Measurements from ENCODE around the gene RXRA. TPM values are rescaled to one million over a fixed set of nuclear protein-coding genes. Genes with fewer than 3 reads are reported as not detected.

RXRA gene
- total RNA-seq, 1 experiment from 2014 or later, result 31.6 TPM

DNA sequence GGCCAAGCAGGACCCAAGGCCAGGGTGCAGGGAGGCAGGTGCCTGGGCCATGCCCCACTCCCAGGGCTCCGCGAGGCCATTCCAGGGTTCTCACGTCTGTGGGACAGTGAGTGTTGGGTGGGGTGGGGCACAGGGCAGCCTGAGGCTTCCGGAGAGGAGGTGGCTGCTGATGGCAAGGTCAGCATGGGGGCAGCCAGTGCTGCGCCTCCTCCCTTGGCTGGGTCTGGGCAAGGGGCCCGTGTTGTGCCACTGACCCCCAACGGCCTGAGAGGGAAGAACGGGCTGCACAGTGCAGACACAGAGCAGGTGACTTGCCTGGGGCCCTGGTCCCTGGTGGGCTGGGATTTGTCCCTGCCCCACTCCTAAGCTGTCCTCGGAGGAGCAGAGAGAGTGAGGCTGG lies 82.1 kb downstream of the RXRA start:
- ATAC-seq (no peak), DNase-seq (ENCODE audit: low read depth, low spot score) (no peak)
- BruUV-seq (replicated peaks), result no TSS peak
- intact Hi-C loops (cut with micrococcal nuclease; ENCODE audit: unreplicated experiment), result no loop called here
- ChIA-PET CTCF (no interaction called here), POLR2A (no interaction called here)
- Histone ChIP-seq H3K4me3 (ENCODE audit: low read depth in 2 of 2, low read length in 2 of 2) (no peak overlapping the region), H3K27ac (ENCODE audit: low read length) (no peak overlapping the region), H3K27me3 (ENCODE audit: control insufficient read depth, insufficient read depth, low read length) (no peaks in the 10 kb centered on the region), H3K9me3 (ENCODE audit: control insufficient read depth, insufficient read depth, low read depth, low read length) (no peaks in the 10 kb centered on the region), H3K4me1 (ENCODE audit: control insufficient read depth, insufficient read depth, low read length) (peaks cover 23% of the 10 kb centered on the region), H3K36me3 (ENCODE audit: control insufficient read depth, insufficient read depth, low read length) (no peaks in the 10 kb centered on the region)
- TF ChIP-seq TCF7L2 (IDR thresholded peaks at IDR 0.05; ENCODE audit: low read depth, low read length) (no peak), SIN3A (IDR thresholded peaks at IDR 0.05; ENCODE audit: borderline replicate concordance, insufficient read depth, low read depth, low read length) (no peak), POLR2AphosphoS5 (IDR thresholded peaks at IDR 0.05; ENCODE audit: low read depth, low read length) (no peak)
- TF ChIP-seq, protein P1, sequence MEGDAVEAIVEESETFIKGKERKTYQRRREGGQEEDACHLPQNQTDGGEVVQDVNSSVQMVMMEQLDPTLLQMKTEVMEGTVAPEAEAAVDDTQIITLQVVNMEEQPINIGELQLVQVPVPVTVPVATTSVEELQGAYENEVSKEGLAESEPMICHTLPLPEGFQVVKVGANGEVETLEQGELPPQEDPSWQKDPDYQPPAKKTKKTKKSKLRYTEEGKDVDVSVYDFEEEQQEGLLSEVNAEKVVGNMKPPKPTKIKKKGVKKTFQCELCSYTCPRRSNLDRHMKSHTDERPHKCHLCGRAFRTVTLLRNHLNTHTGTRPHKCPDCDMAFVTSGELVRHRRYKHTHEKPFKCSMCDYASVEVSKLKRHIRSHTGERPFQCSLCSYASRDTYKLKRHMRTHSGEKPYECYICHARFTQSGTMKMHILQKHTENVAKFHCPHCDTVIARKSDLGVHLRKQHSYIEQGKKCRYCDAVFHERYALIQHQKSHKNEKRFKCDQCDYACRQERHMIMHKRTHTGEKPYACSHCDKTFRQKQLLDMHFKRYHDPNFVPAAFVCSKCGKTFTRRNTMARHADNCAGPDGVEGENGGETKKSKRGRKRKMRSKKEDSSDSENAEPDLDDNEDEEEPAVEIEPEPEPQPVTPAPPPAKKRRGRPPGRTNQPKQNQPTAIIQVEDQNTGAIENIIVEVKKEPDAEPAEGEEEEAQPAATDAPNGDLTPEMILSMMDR (IDR thresholded peaks at IDR 0.05), result no peak
- TF ChIP-seq, protein P2, sequence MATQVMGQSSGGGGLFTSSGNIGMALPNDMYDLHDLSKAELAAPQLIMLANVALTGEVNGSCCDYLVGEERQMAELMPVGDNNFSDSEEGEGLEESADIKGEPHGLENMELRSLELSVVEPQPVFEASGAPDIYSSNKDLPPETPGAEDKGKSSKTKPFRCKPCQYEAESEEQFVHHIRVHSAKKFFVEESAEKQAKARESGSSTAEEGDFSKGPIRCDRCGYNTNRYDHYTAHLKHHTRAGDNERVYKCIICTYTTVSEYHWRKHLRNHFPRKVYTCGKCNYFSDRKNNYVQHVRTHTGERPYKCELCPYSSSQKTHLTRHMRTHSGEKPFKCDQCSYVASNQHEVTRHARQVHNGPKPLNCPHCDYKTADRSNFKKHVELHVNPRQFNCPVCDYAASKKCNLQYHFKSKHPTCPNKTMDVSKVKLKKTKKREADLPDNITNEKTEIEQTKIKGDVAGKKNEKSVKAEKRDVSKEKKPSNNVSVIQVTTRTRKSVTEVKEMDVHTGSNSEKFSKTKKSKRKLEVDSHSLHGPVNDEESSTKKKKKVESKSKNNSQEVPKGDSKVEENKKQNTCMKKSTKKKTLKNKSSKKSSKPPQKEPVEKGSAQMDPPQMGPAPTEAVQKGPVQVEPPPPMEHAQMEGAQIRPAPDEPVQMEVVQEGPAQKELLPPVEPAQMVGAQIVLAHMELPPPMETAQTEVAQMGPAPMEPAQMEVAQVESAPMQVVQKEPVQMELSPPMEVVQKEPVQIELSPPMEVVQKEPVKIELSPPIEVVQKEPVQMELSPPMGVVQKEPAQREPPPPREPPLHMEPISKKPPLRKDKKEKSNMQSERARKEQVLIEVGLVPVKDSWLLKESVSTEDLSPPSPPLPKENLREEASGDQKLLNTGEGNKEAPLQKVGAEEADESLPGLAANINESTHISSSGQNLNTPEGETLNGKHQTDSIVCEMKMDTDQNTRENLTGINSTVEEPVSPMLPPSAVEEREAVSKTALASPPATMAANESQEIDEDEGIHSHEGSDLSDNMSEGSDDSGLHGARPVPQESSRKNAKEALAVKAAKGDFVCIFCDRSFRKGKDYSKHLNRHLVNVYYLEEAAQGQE (IDR thresholded peaks at IDR 0.05; ENCODE audit: insufficient read depth in 1 of 2, low read depth in 2 of 2, low read length in 1 of 2), result no peak
- in situ Hi-C loops (cut with HindIII; ENCODE audit: low pct_unique_long_range_greater_than_20kb, low sequenced_read_pairs), result no loop called here

DNA sequence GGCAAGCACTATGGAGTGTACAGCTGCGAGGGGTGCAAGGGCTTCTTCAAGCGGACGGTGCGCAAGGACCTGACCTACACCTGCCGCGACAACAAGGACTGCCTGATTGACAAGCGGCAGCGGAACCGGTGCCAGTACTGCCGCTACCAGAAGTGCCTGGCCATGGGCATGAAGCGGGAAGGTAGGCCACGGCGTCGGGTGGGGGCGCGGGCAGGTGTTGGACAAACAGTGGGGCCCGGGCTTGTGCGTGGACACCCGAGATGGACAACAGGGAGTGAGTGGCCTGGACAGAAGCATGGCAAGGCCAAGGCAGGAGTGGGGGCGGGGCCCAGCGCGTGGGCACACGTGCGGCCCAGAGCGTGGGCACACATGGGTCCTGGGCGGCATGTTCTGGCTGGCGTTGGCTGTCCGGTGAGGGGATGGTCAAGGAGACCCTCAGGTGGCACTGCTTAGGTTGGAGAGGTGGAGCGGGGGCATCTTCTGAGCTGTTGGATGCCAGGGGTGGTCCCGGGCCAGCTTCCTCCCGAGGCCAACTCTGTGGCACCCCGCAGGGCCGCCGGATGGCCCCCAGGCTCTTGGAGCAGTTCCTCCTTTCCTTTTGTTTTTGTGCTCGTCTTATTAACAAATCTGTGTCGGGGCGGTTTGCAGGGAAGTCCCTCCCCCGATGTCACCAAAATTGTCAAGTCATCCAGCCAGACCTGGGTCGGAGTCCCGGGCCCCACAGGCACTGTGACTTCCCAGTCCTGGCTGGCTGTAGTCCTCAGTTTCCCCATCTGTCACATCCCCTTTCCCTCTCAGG lies 82.9 kb downstream of the RXRA start:
- BruUV-seq (replicated peaks), result no TSS peak
- TF ChIP-seq TCF7L2 (IDR thresholded peaks at IDR 0.05; ENCODE audit: low read depth, low read length) (no peak), POLR2AphosphoS5 (IDR thresholded peaks at IDR 0.05; ENCODE audit: low read depth, low read length) (no peak), SIN3A (IDR thresholded peaks at IDR 0.05; ENCODE audit: borderline replicate concordance, insufficient read depth, low read depth, low read length) (no peak)
- TF ChIP-seq, protein P2 (IDR thresholded peaks at IDR 0.05; ENCODE audit: insufficient read depth in 1 of 2, low read depth in 2 of 2, low read length in 1 of 2), result no peak
- TF ChIP-seq, protein P1 (IDR thresholded peaks at IDR 0.05), result no peak
- intact Hi-C loops (cut with micrococcal nuclease; ENCODE audit: unreplicated experiment), result no loop called here
- Histone ChIP-seq H3K27me3 (ENCODE audit: control insufficient read depth, insufficient read depth, low read length) (no peaks in the 10 kb centered on the region), H3K27ac (ENCODE audit: low read length) (no peak overlapping the region), H3K36me3 (ENCODE audit: control insufficient read depth, insufficient read depth, low read length) (no peaks in the 10 kb centered on the region), H3K9me3 (ENCODE audit: control insufficient read depth, insufficient read depth, low read depth, low read length) (no peaks in the 10 kb centered on the region), H3K4me3 (ENCODE audit: low read depth in 2 of 2, low read length in 2 of 2) (no peak overlapping the region), H3K4me1 (ENCODE audit: control insufficient read depth, insufficient read depth, low read length) (peaks cover 31% of the 10 kb centered on the region)
- no peak for DNase-seq (ENCODE audit: low read depth, low spot score)
- in situ Hi-C loops (cut with HindIII; ENCODE audit: low pct_unique_long_range_greater_than_20kb, low sequenced_read_pairs), result no loop called here
- no peak for ATAC-seq
- POLR2A ChIA-PET, result no interaction called here
- CTCF ChIA-PET, result no interaction called here

Data from Panc1 (cell line).